SK-N-SH treated with all-trans-retinoic acid at 6 μM for 48 hours (cell line): Measurements from ENCODE around the gene GPBP1L1.
A peak's percentile ranks its signal among the peaks of the same experiment; 100 is the strongest.
"Not testable (repeated sequence)": the region's sequence is repeated elsewhere in the genome, so short reads cannot be mapped to it uniquely, and the experiment has no call there.

Source experiments
- ATAC-seq: fragments of 200-7000 bp; cut with Tn5 transposase; 3 replicates; pipeline ENCODE4 v1.9.1; 2020; ENCODE audit warnings: mild to moderate bottlenecking, moderate library complexity
- BACH2 ChIP-seq: fragments of 250-450 bp; sonication (Bioruptor Pico); IDR thresholded peaks from 2 replicates; pipeline ENCODE4 v1.9.0; 2021; ENCODE audit warnings: mild to moderate bottlenecking, borderline replicate concordance
- ESRRG ChIP-seq: fragments of 250-450 bp; sonication (Bioruptor Pico); IDR thresholded peaks from 2 replicates; pipeline ENCODE4 v1.6.1; 2021; ENCODE audit warnings: mild to moderate bottlenecking
- GLIS3 ChIP-seq: fragments of 250-450 bp; sonication (Bioruptor Pico); IDR thresholded peaks from 2 replicates; pipeline ENCODE4 v1.5.0; 2020; ENCODE audit warnings: mild to moderate bottlenecking, moderate library complexity
- OSR1 ChIP-seq: fragments of 250-450 bp; sonication (Bioruptor Pico); IDR thresholded peaks from 2 replicates; pipeline ENCODE4 v1.8.0; 2022; ENCODE audit warnings: moderate library complexity, mild to moderate bottlenecking, inconsistent platforms
- PPARA ChIP-seq: fragments of 250-450 bp; sonication (Bioruptor Pico); IDR thresholded peaks from 2 replicates; pipeline ENCODE4 v1.5.0; 2020; ENCODE audit warnings: mild to moderate bottlenecking, borderline replicate concordance
- RARB ChIP-seq: fragments of 250-450 bp; sonication (Bioruptor Pico); IDR thresholded peaks from 2 replicates; pipeline ENCODE4 v1.8.0; 2021; ENCODE audit warnings: mild to moderate bottlenecking, moderate library complexity
- SNAI2 ChIP-seq: fragments of 250-450 bp; sonication (Bioruptor Pico); IDR thresholded peaks from 2 replicates; pipeline ENCODE4 v1.5.0; 2020; ENCODE audit warnings: mild to moderate bottlenecking, moderate library complexity
- TCF4 ChIP-seq: fragments of 250-450 bp; sonication (Bioruptor Pico); IDR thresholded peaks from 2 replicates; pipeline ENCODE4 v1.8.0; 2021; ENCODE audit warnings: mild to moderate bottlenecking, moderate library complexity, borderline replicate concordance
- ZC3H10 ChIP-seq: fragments of 250-450 bp; sonication (Bioruptor Pico); IDR thresholded peaks from 2 replicates; pipeline ENCODE4 v1.5.1; 2021; ENCODE audit warnings: mild to moderate bottlenecking, moderate library complexity
- ZFP3 ChIP-seq: fragments of 250-450 bp; sonication (Bioruptor Pico); IDR thresholded peaks from 2 replicates; pipeline ENCODE4 v1.5.0; 2020; ENCODE audit warnings: mild to moderate bottlenecking, moderate library complexity
- ZNF565 ChIP-seq: fragments of 450-650 bp; formaldehyde crosslinking; conservative IDR thresholded peaks from 2 replicates; pipeline ENCODE4 v1.5.0; 2020; ENCODE audit warnings: low read depth, mild to moderate bottlenecking, moderate library complexity
- ZNF70 ChIP-seq: fragments of 450-650 bp; formaldehyde crosslinking; IDR thresholded peaks from 2 replicates; pipeline ENCODE4 v1.5.0; 2020; ENCODE audit warnings: mild to moderate bottlenecking, moderate library complexity
- ZNF8 ChIP-seq: fragments of 450-650 bp; formaldehyde crosslinking; IDR thresholded peaks from 2 replicates; pipeline ENCODE4 v1.5.0; 2020; ENCODE audit warnings: mild to moderate bottlenecking, moderate library complexity
- TF ChIP-seq, protein P1 (sequence below): fragments of 250-450 bp; sonication (Bioruptor Pico); IDR thresholded peaks from 2 replicates; pipeline ENCODE4 v1.5.1; 2020; ENCODE audit warnings: low read depth, mild to moderate bottlenecking, moderate library complexity
- TF ChIP-seq, protein P2 (sequence below): fragments of 250-450 bp; sonication (Bioruptor Pico); IDR thresholded peaks from 2 replicates; pipeline ENCODE4 v1.8.0; 2020; ENCODE audit warnings: mild to moderate bottlenecking, moderate library complexity, borderline replicate concordance
- TF ChIP-seq, protein P3 (sequence below): fragments of 250-450 bp; sonication (Bioruptor Pico); IDR thresholded peaks from 2 replicates; pipeline ENCODE4 v1.8.0; 2021; ENCODE audit warnings: low read depth, mild to moderate bottlenecking, moderate library complexity, borderline replicate concordance
- TF ChIP-seq, protein P4 (sequence below): fragments of 250-450 bp; sonication (Bioruptor Pico); IDR thresholded peaks from 2 replicates; pipeline ENCODE4 v1.5.0; 2020; ENCODE audit warnings: mild to moderate bottlenecking, moderate library complexity
- TF ChIP-seq, protein P5 (sequence below): fragments of 250-450 bp; sonication (Bioruptor Pico); IDR thresholded peaks from 2 replicates; pipeline ENCODE4 v1.5.1; 2021; ENCODE audit warnings: mild to moderate bottlenecking, moderate library complexity

GPBP1L1 gene

DNA sequence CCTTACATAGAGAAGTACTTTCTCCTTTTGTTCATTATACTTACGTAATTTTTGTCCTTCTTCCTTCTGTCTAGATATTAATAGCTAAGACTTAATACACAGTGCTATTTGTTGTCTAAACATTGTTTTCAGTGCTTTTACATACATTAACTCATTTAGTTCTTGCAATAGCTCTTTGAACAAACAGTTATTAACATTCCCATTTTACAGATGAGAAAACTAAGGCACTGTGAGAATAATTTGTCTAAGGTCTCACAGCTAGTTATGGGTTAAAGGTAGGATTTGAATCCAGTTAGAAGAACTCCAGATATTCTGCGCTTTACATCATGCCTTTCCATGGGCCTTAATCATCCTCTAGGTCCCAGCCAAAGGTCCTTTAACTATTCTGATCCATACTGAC is 82.1 kb downstream of the GPBP1L1 start:
- no peak for TF ChIP-seq ZNF8 (CRISPR knock-in tag)
- no peak for ATAC-seq

DNA sequence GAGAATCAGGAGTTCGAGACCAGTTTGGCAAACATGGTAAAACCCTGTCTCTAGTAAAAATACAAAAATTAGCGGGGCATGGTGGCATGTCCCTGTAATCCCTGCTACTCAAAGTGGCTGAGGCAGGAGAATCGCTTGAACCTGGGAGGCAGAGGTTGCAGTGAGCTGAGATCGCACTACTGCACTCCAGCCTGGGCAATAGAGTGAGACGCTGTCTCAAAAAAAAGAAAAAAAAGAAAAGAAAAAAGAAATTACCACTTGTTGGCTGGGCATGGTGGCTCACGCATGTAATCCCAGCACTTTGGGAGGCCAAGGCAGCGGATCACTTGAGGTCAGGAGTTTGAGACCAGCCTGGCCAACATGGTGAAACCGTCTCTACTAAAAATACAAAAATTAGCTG is 89.6 kb downstream of the GPBP1L1 start:
- ATAC-seq: not testable (repeated sequence)

DNA sequence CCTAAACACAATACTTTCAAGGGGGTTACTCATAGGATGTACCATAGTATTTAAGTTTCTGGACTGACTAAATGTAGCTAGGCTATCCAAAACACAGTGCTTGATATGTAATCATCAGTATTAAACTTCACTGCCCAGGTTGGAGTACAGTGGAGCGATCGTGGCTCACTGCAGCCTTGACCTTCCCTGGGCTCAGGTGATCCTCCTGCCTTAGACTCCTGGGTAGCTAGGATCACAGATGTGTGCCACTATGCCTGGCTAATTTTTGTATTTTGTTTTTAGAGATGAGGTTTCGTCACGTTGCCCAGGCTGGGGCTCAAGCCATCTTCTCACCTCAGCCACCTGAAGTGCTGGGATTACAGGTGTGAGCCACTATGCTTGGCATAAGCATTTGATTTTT is 91.9 kb downstream of the GPBP1L1 start:
- ATAC-seq: no peak
- no peak for TF ChIP-seq ZC3H10 (CRISPR knock-in tag)
- TF ChIP-seq, protein P1, sequence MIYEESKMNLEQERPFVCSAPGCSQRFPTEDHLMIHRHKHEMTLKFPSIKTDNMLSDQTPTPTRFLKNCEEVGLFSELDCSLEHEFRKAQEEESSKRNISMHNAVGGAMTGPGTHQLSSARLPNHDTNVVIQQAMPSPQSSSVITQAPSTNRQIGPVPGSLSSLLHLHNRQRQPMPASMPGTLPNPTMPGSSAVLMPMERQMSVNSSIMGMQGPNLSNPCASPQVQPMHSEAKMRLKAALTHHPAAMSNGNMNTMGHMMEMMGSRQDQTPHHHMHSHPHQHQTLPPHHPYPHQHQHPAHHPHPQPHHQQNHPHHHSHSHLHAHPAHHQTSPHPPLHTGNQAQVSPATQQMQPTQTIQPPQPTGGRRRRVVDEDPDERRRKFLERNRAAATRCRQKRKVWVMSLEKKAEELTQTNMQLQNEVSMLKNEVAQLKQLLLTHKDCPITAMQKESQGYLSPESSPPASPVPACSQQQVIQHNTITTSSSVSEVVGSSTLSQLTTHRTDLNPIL (CRISPR knock-in tag): no peak
- TF ChIP-seq PPARA: no peak
- no peak for TF ChIP-seq TCF4 (CRISPR knock-in tag)
- no peak for TF ChIP-seq GLIS3
- TF ChIP-seq OSR1: no peak
- no peak for TF ChIP-seq ESRRG (CRISPR knock-in tag)
- TF ChIP-seq, protein P2, sequence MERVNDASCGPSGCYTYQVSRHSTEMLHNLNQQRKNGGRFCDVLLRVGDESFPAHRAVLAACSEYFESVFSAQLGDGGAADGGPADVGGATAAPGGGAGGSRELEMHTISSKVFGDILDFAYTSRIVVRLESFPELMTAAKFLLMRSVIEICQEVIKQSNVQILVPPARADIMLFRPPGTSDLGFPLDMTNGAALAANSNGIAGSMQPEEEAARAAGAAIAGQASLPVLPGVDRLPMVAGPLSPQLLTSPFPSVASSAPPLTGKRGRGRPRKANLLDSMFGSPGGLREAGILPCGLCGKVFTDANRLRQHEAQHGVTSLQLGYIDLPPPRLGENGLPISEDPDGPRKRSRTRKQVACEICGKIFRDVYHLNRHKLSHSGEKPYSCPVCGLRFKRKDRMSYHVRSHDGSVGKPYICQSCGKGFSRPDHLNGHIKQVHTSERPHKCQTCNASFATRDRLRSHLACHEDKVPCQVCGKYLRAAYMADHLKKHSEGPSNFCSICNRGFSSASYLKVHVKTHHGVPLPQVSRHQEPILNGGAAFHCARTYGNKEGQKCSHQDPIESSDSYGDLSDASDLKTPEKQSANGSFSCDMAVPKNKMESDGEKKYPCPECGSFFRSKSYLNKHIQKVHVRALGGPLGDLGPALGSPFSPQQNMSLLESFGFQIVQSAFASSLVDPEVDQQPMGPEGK (CRISPR knock-in tag): no peak

DNA sequence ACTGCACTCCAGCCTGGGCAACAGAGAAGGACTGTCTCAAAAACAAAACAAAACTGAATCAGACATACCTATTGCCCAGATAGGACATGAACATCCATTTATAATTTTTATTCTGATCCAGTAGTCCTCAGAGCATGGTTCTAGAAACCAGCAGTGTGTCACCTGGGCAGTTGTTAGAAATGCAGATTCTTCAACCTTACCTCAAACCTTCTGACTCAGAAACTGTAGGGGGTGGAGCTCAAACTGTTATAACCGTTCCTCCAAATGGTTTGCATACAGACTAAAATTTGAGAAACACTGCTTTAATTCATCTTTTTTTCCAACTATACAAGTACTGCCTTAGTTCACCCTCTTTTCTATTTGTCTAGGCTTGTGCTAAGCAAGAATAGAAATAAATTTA is 96.5 kb downstream of the GPBP1L1 start:
- TF ChIP-seq ZFP3 (no peak), ZC3H10 (CRISPR knock-in tag) (no peak), SNAI2 (CRISPR knock-in tag) (no peak), ZNF8 (CRISPR knock-in tag) (no peak)
- TF ChIP-seq, protein P3, sequence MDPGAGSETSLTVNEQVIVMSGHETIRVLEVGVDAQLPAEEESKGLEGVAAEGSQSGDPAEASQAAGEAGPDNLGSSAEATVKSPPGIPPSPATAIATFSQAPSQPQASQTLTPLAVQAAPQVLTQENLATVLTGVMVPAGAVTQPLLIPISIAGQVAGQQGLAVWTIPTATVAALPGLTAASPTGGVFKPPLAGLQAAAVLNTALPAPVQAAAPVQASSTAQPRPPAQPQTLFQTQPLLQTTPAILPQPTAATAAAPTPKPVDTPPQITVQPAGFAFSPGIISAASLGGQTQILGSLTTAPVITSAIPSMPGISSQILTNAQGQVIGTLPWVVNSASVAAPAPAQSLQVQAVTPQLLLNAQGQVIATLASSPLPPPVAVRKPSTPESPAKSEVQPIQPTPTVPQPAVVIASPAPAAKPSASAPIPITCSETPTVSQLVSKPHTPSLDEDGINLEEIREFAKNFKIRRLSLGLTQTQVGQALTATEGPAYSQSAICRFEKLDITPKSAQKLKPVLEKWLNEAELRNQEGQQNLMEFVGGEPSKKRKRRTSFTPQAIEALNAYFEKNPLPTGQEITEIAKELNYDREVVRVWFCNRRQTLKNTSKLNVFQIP (CRISPR knock-in tag): no peak
- peak; percentile 8 for ATAC-seq

DNA sequence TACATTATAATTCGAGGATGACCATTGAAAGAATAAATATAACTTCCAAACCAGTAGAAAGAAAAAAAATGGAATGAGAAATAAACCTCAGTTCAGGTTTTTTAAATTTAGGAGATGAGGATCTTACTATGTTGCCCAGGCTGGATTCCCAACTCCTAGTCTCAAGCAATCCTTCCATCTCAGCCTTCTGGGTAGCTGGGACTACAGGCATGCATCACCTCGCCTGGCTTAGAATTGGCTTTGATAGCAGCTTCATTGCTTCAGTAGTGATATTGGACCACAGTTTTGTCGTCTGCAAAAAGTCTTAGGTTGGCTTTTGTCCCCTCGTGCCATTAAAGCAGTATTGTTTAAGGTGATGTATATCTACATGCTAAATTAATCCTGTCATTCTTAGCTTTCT is 99.6 kb downstream of the GPBP1L1 start:
- no peak for TF ChIP-seq ZNF565 (CRISPR knock-in tag)
- no peak for TF ChIP-seq TCF4 (CRISPR knock-in tag)
- TF ChIP-seq, protein P4, sequence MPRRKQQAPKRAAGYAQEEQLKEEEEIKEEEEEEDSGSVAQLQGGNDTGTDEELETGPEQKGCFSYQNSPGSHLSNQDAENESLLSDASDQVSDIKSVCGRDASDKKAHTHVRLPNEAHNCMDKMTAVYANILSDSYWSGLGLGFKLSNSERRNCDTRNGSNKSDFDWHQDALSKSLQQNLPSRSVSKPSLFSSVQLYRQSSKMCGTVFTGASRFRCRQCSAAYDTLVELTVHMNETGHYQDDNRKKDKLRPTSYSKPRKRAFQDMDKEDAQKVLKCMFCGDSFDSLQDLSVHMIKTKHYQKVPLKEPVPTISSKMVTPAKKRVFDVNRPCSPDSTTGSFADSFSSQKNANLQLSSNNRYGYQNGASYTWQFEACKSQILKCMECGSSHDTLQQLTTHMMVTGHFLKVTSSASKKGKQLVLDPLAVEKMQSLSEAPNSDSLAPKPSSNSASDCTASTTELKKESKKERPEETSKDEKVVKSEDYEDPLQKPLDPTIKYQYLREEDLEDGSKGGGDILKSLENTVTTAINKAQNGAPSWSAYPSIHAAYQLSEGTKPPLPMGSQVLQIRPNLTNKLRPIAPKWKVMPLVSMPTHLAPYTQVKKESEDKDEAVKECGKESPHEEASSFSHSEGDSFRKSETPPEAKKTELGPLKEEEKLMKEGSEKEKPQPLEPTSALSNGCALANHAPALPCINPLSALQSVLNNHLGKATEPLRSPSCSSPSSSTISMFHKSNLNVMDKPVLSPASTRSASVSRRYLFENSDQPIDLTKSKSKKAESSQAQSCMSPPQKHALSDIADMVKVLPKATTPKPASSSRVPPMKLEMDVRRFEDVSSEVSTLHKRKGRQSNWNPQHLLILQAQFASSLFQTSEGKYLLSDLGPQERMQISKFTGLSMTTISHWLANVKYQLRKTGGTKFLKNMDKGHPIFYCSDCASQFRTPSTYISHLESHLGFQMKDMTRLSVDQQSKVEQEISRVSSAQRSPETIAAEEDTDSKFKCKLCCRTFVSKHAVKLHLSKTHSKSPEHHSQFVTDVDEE (CRISPR knock-in tag): no peak
- TF ChIP-seq GLIS3: no peak
- no peak for TF ChIP-seq ZC3H10 (CRISPR knock-in tag)
- no peak for TF ChIP-seq RARB (CRISPR knock-in tag)
- no peak for TF ChIP-seq BACH2
- TF ChIP-seq ZNF70: no peak
- TF ChIP-seq ZFP3: no peak
- TF ChIP-seq, protein P2 (CRISPR knock-in tag): no peak
- TF ChIP-seq, protein P5, sequence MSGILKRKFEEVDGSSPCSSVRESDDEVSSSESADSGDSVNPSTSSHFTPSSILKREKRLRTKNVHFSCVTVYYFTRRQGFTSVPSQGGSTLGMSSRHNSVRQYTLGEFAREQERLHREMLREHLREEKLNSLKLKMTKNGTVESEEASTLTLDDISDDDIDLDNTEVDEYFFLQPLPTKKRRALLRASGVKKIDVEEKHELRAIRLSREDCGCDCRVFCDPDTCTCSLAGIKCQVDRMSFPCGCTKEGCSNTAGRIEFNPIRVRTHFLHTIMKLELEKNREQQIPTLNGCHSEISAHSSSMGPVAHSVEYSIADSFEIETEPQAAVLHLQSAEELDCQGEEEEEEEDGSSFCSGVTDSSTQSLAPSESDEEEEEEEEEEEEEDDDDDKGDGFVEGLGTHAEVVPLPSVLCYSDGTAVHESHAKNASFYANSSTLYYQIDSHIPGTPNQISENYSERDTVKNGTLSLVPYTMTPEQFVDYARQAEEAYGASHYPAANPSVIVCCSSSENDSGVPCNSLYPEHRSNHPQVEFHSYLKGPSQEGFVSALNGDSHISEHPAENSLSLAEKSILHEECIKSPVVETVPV (CRISPR knock-in tag): no peak
- no peak for ATAC-seq
